SIG-M5 (cell line): ENCODE results near the gene REXO5.
"Not testable (repeated sequence)": the region's sequence is repeated elsewhere in the genome, so short reads cannot be mapped to it uniquely, and the experiment has no call there.

Experiments
- DNase-seq: peaks from one replicate; lab custom pipeline; 2025; lab: John Stamatoyannopoulos, UW

The REXO5 gene

GRCh38 chr16:20849589-20850390, 43.5 kb downstream of the REXO5 start:
- DNase-seq = no peak

- no peak for DNase-seq
Measured at GRCh38 chr16:20850981-20851380, 44.7 kb downstream of the REXO5 start.

GRCh38 chr16:20851601-20852000, 45.3 kb downstream of the REXO5 start:
- DNase-seq = no peak

GRCh38 chr16:20853143-20853542, 46.8 kb downstream of the REXO5 start:
- no peak for DNase-seq

GRCh38 chr16:20853981-20854620, 47.8 kb downstream of the REXO5 start:
- DNase-seq = no peak

GRCh38 chr16:20854963-20855362, 48.6 kb downstream of the REXO5 start:
- DNase-seq = no peak

- no peak for DNase-seq
Measured at GRCh38 chr16:20857281-20857680, 51.0 kb downstream of the REXO5 start.

GRCh38 chr16:20859229-20859628, 52.9 kb downstream of the REXO5 start:
- no peak for DNase-seq

- no peak for DNase-seq
Measured at GRCh38 chr16:20859699-20860098, 53.4 kb downstream of the REXO5 start.

- no peak for DNase-seq
Measured at GRCh38 chr16:20860361-20860760, 54.0 kb downstream of the REXO5 start.

GRCh38 chr16:20860995-20861394, 54.7 kb downstream of the REXO5 start:
- DNase-seq = not testable (repeated sequence)

- DNase-seq = no peak
Measured at GRCh38 chr16:20862162-20862960, 56.0 kb downstream of the REXO5 start.

GRCh38 chr16:20864376-20864775, 58.0 kb downstream of the REXO5 start:
- DNase-seq = not testable (repeated sequence)

- DNase-seq = no peak
Measured at GRCh38 chr16:20865420-20866131, 59.2 kb downstream of the REXO5 start.

- no peak for DNase-seq
Measured at GRCh38 chr16:20866145-20866772, 59.9 kb downstream of the REXO5 start.

GRCh38 chr16:20866801-20867200, 60.5 kb downstream of the REXO5 start:
- DNase-seq = no peak

- DNase-seq = no peak
Measured at GRCh38 chr16:20867585-20867984, 61.3 kb downstream of the REXO5 start.

GRCh38 chr16:20868890-20869289, 62.6 kb downstream of the REXO5 start:
- DNase-seq = no peak

GRCh38 chr16:20870122-20870820, 63.9 kb downstream of the REXO5 start:
- DNase-seq = no peak

GRCh38 chr16:20871258-20871657, 64.9 kb downstream of the REXO5 start:
- no peak for DNase-seq
